ENCODE measurements around the gene AFP.

DNA sequence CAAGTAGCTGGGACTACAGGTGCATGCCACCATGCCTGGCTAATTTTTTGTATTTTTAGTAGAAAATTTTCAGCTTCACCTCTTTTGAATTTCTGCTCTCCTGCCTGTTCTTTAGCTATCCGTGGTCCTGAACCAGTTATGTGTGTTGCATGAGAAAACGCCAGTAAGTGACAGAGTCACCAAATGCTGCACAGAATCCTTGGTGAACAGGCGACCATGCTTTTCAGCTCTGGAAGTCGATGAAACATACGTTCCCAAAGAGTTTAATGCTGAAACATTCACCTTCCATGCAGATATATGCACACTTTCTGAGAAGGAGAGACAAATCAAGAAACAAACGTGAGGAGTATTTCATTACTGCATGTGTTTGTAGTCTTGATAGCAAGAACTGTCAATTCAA lies 18.0 kb upstream of the AFP start:
- no peak for TF ChIP-seq POLR2A (IDR thresholded peaks at IDR 0.05; ENCODE audit: low read depth, low read length)
- TF ChIP-seq POLR2AphosphoS5 (IDR thresholded peaks at IDR 0.05; ENCODE audit: low read depth, low read length), result no peak
- no peak for TF ChIP-seq SPI1 (IDR thresholded peaks at IDR 0.05; ENCODE audit: low read depth, low read length)

Data from GM12891 (cell line).